Effector CD8-positive, alpha-beta T cell (primary cell): ENCODE data around the gene FAM219A.
A peak's percentile ranks its signal among the peaks of the same experiment; 100 is the strongest.
"Not testable (repeated sequence)": the region's sequence is repeated elsewhere in the genome, so short reads cannot be mapped to it uniquely, and the experiment has no call there.

ENCODE experiments used
- DNase-seq: peaks from one replicate; lab custom pipeline; 2025; lab: John Stamatoyannopoulos, UW

FAM219A gene

GRCh38 chr9:34376596-34377403 is 81.6 kb downstream of the FAM219A start, which contains the start of gene MYORG:
MYORG (minus strand) TSS chr9:34376898; CDS start chr9:34372943, 3,955 bp downstream.
- DNase-seq = peak; percentile 91

GRCh38 chr9:34375901-34376595 is 82.3 kb downstream of the FAM219A start:
- DNase-seq = no peak

GRCh38 chr9:34374905-34375552 is 83.3 kb downstream of the FAM219A start:
- no peak for DNase-seq

GRCh38 chr9:34374339-34374738 is 84.0 kb downstream of the FAM219A start:
- DNase-seq = no peak

- DNase-seq = no peak
These were observed 84.6 kb downstream of the FAM219A start for GRCh38 chr9:34373749-34374148.

- DNase-seq = no peak
These were observed 85.8 kb downstream of the FAM219A start for GRCh38 chr9:34372467-34373011.

- DNase-seq = no peak
These were observed 86.4 kb downstream of the FAM219A start for GRCh38 chr9:34371886-34372466.

- no peak for DNase-seq
These were observed 87.1 kb downstream of the FAM219A start for GRCh38 chr9:34370970-34371880.

- no peak for DNase-seq
These were observed 87.9 kb downstream of the FAM219A start for GRCh38 chr9:34370335-34370969.

- no peak for DNase-seq
These were observed 88.7 kb downstream of the FAM219A start for GRCh38 chr9:34369636-34370035.

GRCh38 chr9:34368796-34369195 is 89.6 kb downstream of the FAM219A start:
- not testable (repeated sequence) for DNase-seq

GRCh38 chr9:34367751-34368410 is 90.5 kb downstream of the FAM219A start:
- DNase-seq = not testable (repeated sequence)

GRCh38 chr9:34366365-34366764 is 92.0 kb downstream of the FAM219A start:
- no peak for DNase-seq

- DNase-seq = no peak
These were observed 93.1 kb downstream of the FAM219A start for GRCh38 chr9:34365282-34365681.

GRCh38 chr9:34363619-34364351 is 94.6 kb downstream of the FAM219A start:
- no peak for DNase-seq

- DNase-seq = no peak
These were observed 95.7 kb downstream of the FAM219A start for GRCh38 chr9:34362614-34363214.

- not testable (repeated sequence) for DNase-seq
These were observed 105.4 kb downstream of the FAM219A start for GRCh38 chr9:34352957-34353356.

GRCh38 chr9:34352122-34352652 is 106.2 kb downstream of the FAM219A start:
- not testable (repeated sequence) for DNase-seq
